HepG2 (cell line): Measurements from ENCODE around the gene POU6F2. TPM values are rescaled to one million over a fixed set of nuclear protein-coding genes. Genes with fewer than 3 reads are reported as not detected.

Experiments used
- ATAC-seq: fragments of 200-7000 bp; cut with Tn5 transposase; 3 replicates; pipeline ENCODE4 v1.9.1; 2020; ENCODE audit warnings: mild to moderate bottlenecking, moderate library complexity
- BruUV-seq: library from RNA; stranded (reverse); fragments of 400-500 nt; replicated peaks from 2 replicates; lab custom pipeline; 2021; lab: Mats Ljungman, UMichigan
- CTCF ChIA-PET: fragments of 300-600 bp; formaldehyde crosslinking; extraction: SDS; loops from one replicate; lab custom pipeline; 2021; ENCODE audit warnings: low total read pairs, inconsistent platforms, low intra/inter-chr PET ratio; lab: Yijun Ruan, JAX
- POLR2A ChIA-PET: fragments of 350-600 bp; sonication (Branson Sonifier 250); formaldehyde crosslinking; loops from one replicate; lab custom pipeline; 2020; ENCODE audit warnings: antibody characterized with exemption, inconsistent platforms; lab: Yijun Ruan, JAX
- DNase-seq: peaks from one replicate; pipeline ENCODE4 v3.0.0-alpha.2; 2015; ENCODE audit warnings: low spot score
- FAIRE-seq: peaks from 3 replicates; lab custom pipeline; 2011; peaks lifted over from hg19 to GRCh38; lab: Jason Lieb, UNC
- H2AFZ ChIP-seq: one replicate; pipeline ENCODE4 v1.6.1; 2011; ENCODE audit warnings: low read length, inconsistent platforms
- H3K27ac ChIP-seq: fragments of 300-600 bp; 3 replicates; pipeline ENCODE4 v1.8.0; 2011; ENCODE audit warnings: mixed run types, mild to moderate bottlenecking, mixed read lengths, low read length, inconsistent platforms; ENCODE audit not compliant: insufficient read depth; ENCODE audit errors: extremely low read length
- H3K27me3 ChIP-seq, 2 experiments: fragments of 200-600 bp in 1 of 2; 2 replicates in 1 of 2; 3 replicates in 1 of 2; pipeline versions ENCODE4 v1.6.0 to v1.8.0; 2011; ENCODE audit warnings: low read length in 2 of 2, mild to moderate bottlenecking in 2 of 2, moderate library complexity in 2 of 2, inconsistent platforms in 1 of 2; ENCODE audit not compliant: insufficient read depth in 2 of 2, control insufficient read depth in 1 of 2
- H3K36me3 ChIP-seq, 2 experiments: fragments of 200-600 bp in 1 of 2; replicated peaks in 1 of 2; 2 replicates in 1 of 2; 3 replicates in 1 of 2; pipeline versions ENCODE4 v1.5.1 to v1.8.0; 2011; ENCODE audit warnings: low read length in 2 of 2, inconsistent platforms in 1 of 2; ENCODE audit not compliant: insufficient read depth in 2 of 2, control insufficient read depth in 1 of 2
- H3K4me1 ChIP-seq: 2 replicates; pipeline ENCODE4 v1.5.1; 2012; ENCODE audit warnings: low read length, inconsistent platforms; ENCODE audit not compliant: insufficient read depth
- H3K4me2 ChIP-seq: 2 replicates; pipeline ENCODE4 v1.6.0; 2011; ENCODE audit warnings: low read depth, low read length, inconsistent platforms
- H3K4me3 ChIP-seq, 3 experiments: fragments of 200-600 bp in 1 of 3; sonication (generic), shearing (Covaris generic) in 1 of 3; replicated peaks in 1 of 3; 2 replicates each; pipeline ENCODE4 v1.5.1; 2011 to 2016; ENCODE audit warnings: low read length in 3 of 3, inconsistent platforms in 2 of 3, low read depth in 2 of 3, mild to moderate bottlenecking in 2 of 3, control low read depth in 1 of 3, mixed read lengths in 1 of 3; ENCODE audit not compliant: insufficient read depth in 1 of 3
- H3K79me2 ChIP-seq: one replicate; pipeline ENCODE4 v1.6.1; 2011; ENCODE audit warnings: low read length, inconsistent platforms; ENCODE audit not compliant: insufficient read depth
- H3K9ac ChIP-seq: 2 replicates; pipeline ENCODE4 v1.6.0; 2011; ENCODE audit warnings: mild to moderate bottlenecking, low read depth, low read length, inconsistent platforms; ENCODE audit not compliant: insufficient read depth
- H3K9me3 ChIP-seq: 2 replicates; pipeline ENCODE4 v1.5.1; 2012; ENCODE audit warnings: mild to moderate bottlenecking, low read length
- H4K20me1 ChIP-seq: 2 replicates; pipeline ENCODE4 v1.6.0; 2011; ENCODE audit warnings: inconsistent platforms, mild to moderate bottlenecking, low read length, moderate library complexity; ENCODE audit not compliant: insufficient read depth
- BRD4 ChIP-seq: sonication (generic); formaldehyde crosslinking; IDR thresholded peaks from 2 replicates; pipeline ENCODE4 v1.4.0; 2020; ENCODE audit warnings: missing genetic modification reagents
- EZH2 ChIP-seq: conservative IDR thresholded peaks from 2 replicates; pipeline ENCODE4 v1.6.1; 2012; ENCODE audit warnings: mild to moderate bottlenecking, low read depth, low read length, moderate library complexity
- MAZ ChIP-seq, 2 experiments: sonication (generic) in 1 of 2; formaldehyde crosslinking in 1 of 2; IDR thresholded peaks; 2 replicates each; pipeline versions ENCODE4 v1.5.0 to v1.6.1; 2012 to 2020; ENCODE audit warnings: low read depth in 2 of 2, mild to moderate bottlenecking in 2 of 2, borderline replicate concordance in 1 of 2, improper control_type of control experiment in 1 of 2, low read length in 1 of 2, missing genetic modification reagents in 1 of 2, moderate library complexity in 1 of 2
- NR1H2 ChIP-seq: sonication (generic); formaldehyde crosslinking; IDR thresholded peaks from 2 replicates; pipeline ENCODE4 v1.8.1; 2022; ENCODE audit warnings: low read depth, missing genetic modification reagents, borderline replicate concordance
- ONECUT2 ChIP-seq: sonication (generic); formaldehyde crosslinking; IDR thresholded peaks from 2 replicates; pipeline ENCODE4 v1.4.0; 2020; ENCODE audit warnings: missing genetic modification reagents
- SETDB1 ChIP-seq: sonication (generic); formaldehyde crosslinking; IDR thresholded peaks from 2 replicates; pipeline ENCODE4 v1.5.1; 2020; ENCODE audit warnings: missing genetic modification reagents, mild to moderate bottlenecking, borderline replicate concordance
- SPEN ChIP-seq: sonication (generic); formaldehyde crosslinking; IDR thresholded peaks from 2 replicates; pipeline ENCODE4 v1.5.1; 2020; ENCODE audit warnings: low read depth, mild to moderate bottlenecking, missing genetic modification reagents
- ZBTB20 ChIP-seq: sonication (generic); formaldehyde crosslinking; IDR thresholded peaks from 2 replicates; pipeline ENCODE4 v1.8.1; 2023; ENCODE audit warnings: missing genetic modification reagents, low read depth, mild to moderate bottlenecking, borderline replicate concordance
- ZBTB42 ChIP-seq: sonication (generic); formaldehyde crosslinking; IDR thresholded peaks from 2 replicates; pipeline ENCODE4 v1.5.0; 2020; ENCODE audit warnings: mild to moderate bottlenecking, missing genetic modification reagents
- ZNF331 ChIP-seq: sonication (generic); formaldehyde crosslinking; IDR thresholded peaks from 2 replicates; pipeline ENCODE4 v1.4.0; 2020; ENCODE audit warnings: missing genetic modification reagents
- ZNF619 ChIP-seq: sonication (generic); formaldehyde crosslinking; IDR thresholded peaks from 2 replicates; pipeline ENCODE4 v1.4.0; 2020; ENCODE audit warnings: mild to moderate bottlenecking, missing genetic modification reagents
- WGBS: methylation state at CpG from one replicate; pipeline ENCODE4 v1.1.6; 2017; ENCODE audit warnings: low lambda C conversion rate; 5-methylcytosine and 5-hydroxymethylcytosine counted together
- in situ Hi-C: cut with HindIII; loops from 2 replicates; pipeline ENCODE4 v1.10.0; 2017; ENCODE audit warnings: low pct_unique_long_range_greater_than_20kb; ENCODE audit not compliant: extremely low pct_ligation_motif_present
- intact Hi-C: fragments of 100-400 bp; cut with micrococcal nuclease; formaldehyde crosslinking; loops from one replicate; pipeline ENCODE4 v1.10.0; 2022; ENCODE audit not compliant: unreplicated experiment
- polyA plus RNA-seq, 8 experiments: library from polyadenylated mRNA; depleted of rRNA in 3 of 8; stranded (reverse) in 7 of 8; unstranded in 1 of 8; fragments of >200 nt; fragmentation: Illumina TruSeq in 4 of 8; extraction: Trizol in 4 of 8; gene quantifications; 2 replicates each; pipeline versions ENCODE4 v1.2.1 to v1.2.3, GENCODE V29; 2011 to 2016; ENCODE audit warnings: low read depth in 4 of 8, missing spikeins in 1 of 8, mixed read lengths in 1 of 8; ENCODE audit not compliant: insufficient read depth in 1 of 8
- total RNA-seq, 5 experiments: library from RNA; depleted of rRNA; stranded (reverse); fragments of >200 nt; fragmentation: Illumina TruSeq; extraction: Trizol; gene quantifications; 2 replicates each; pipeline ENCODE4 v1.2.3, GENCODE V29; 2016; ENCODE audit warnings: low read depth in 1 of 5
- TF ChIP-seq, protein P1 (sequence below): sonication (generic); formaldehyde crosslinking; conservative IDR thresholded peaks from 2 replicates; pipeline ENCODE4 v1.8.0; 2022; ENCODE audit warnings: missing genetic modification reagents
- TF ChIP-seq, protein P2 (sequence below): sonication (generic); formaldehyde crosslinking; IDR thresholded peaks from 2 replicates; pipeline ENCODE4 v1.8.1; 2022; ENCODE audit warnings: low read depth, mild to moderate bottlenecking, missing genetic modification reagents
- TF ChIP-seq, protein P3 (sequence below): sonication (generic); formaldehyde crosslinking; IDR thresholded peaks from 2 replicates; pipeline ENCODE4 v1.5.0; 2020; ENCODE audit warnings: mild to moderate bottlenecking, missing genetic modification reagents
- TF ChIP-seq, protein P4 (sequence below): IDR thresholded peaks from 2 replicates; pipeline ENCODE4 v1.6.1; 2016

POU6F2 gene
- total and polyA plus RNA-seq, 2 of the 13 experiments (the other 11 are each of a cell fraction or from before 2014, with no cell fraction given), result not detected

DNA sequence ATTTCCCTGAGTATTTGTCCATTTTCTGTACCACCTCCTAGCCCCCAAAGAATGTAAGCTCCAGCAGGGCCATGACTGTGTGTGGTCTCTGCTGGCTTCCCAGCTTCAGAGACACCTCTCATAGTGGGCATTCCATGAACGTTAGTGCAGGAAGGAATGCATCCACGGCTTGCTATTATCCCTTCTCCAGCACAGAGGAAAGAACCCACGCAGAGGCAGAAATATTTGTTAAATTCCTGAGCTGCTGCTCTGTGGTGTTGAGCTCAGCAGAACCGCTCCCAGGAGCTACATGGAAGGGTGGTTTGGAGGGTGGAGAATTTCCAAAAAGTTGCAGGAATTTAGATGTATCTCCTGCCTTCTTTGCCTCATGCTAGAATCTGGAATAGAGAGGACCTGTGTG, 275.2 kb downstream of the POU6F2 start (continued):
- TF ChIP-seq, protein P1, sequence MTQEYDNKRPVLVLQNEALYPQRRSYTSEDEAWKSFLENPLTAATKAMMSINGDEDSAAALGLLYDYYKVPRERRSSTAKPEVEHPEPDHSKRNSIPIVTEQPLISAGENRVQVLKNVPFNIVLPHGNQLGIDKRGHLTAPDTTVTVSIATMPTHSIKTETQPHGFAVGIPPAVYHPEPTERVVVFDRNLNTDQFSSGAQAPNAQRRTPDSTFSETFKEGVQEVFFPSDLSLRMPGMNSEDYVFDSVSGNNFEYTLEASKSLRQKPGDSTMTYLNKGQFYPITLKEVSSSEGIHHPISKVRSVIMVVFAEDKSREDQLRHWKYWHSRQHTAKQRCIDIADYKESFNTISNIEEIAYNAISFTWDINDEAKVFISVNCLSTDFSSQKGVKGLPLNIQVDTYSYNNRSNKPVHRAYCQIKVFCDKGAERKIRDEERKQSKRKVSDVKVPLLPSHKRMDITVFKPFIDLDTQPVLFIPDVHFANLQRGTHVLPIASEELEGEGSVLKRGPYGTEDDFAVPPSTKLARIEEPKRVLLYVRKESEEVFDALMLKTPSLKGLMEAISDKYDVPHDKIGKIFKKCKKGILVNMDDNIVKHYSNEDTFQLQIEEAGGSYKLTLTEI (CRISPR knock-in tag), result no peak
- TF ChIP-seq, protein P2, sequence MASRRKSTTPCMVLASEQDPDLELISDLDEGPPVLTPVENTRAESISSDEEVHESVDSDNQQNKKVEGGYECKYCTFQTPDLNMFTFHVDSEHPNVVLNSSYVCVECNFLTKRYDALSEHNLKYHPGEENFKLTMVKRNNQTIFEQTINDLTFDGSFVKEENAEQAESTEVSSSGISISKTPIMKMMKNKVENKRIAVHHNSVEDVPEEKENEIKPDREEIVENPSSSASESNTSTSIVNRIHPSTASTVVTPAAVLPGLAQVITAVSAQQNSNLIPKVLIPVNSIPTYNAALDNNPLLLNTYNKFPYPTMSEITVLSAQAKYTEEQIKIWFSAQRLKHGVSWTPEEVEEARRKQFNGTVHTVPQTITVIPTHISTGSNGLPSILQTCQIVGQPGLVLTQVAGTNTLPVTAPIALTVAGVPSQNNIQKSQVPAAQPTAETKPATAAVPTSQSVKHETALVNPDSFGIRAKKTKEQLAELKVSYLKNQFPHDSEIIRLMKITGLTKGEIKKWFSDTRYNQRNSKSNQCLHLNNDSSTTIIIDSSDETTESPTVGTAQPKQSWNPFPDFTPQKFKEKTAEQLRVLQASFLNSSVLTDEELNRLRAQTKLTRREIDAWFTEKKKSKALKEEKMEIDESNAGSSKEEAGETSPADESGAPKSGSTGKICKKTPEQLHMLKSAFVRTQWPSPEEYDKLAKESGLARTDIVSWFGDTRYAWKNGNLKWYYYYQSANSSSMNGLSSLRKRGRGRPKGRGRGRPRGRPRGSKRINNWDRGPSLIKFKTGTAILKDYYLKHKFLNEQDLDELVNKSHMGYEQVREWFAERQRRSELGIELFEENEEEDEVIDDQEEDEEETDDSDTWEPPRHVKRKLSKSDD (CRISPR knock-in tag), result no peak

DNA sequence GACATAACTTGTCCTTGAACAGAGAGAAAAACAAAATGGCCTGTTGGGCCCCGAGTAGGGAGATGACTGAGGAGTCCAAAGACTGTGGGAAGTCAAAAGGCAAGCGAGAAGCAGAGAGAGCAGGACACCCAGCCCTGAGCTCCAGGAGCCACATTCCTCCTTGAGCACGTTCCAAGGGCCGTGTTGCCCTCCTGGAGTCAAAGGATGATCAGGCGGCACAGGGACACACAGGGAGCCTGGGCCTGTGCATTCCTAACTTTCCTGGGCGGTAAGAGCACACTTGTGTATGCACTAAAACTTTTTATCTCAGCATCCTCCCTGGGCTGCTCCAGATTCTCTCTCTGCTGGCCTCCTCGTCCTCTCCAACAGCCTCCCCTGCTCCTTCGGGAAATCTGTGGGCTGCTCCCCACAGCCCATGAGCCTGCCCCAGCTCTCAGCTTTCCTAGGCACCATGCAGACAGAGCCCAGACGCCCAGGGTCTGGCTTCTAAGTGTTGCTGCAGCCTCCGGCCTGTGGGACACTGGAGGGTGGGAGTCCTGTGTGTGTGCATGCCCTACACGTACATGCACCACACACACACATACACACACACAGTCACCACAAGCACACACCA, 281.8 kb downstream of the POU6F2 start:
- Histone ChIP-seq H3K27ac (no peak overlapping the region), H3K27me3 (no peaks in the 10 kb centered on the region), H3K9me3 (no peaks in the 10 kb centered on the region), H3K4me2 (no peak overlapping the region), H2AFZ (no peak overlapping the region), H4K20me1 (no peaks in the 10 kb centered on the region), H3K9ac (no peak overlapping the region), H3K4me1 (no peaks in the 10 kb centered on the region), H3K36me3 (no peaks in the 10 kb centered on the region), H3K4me3 (no peak overlapping the region), H3K79me2 (no peaks in the 10 kb centered on the region)
- no peak for ATAC-seq
- no TSS peak for BruUV-seq
- no peak for DNase-seq
- in situ Hi-C loops (no loop called here), intact Hi-C loops (no loop called here)
- no peak for FAIRE-seq
- 20% methylated on average over 11 of the region's 11 CpGs for WGBS
- ChIA-PET CTCF (no interaction called here), POLR2A (no interaction called here)
- TF ChIP-seq ZBTB42, result no peak
- TF ChIP-seq NR1H2 (CRISPR knock-in tag), result no peak
- TF ChIP-seq, protein P3, sequence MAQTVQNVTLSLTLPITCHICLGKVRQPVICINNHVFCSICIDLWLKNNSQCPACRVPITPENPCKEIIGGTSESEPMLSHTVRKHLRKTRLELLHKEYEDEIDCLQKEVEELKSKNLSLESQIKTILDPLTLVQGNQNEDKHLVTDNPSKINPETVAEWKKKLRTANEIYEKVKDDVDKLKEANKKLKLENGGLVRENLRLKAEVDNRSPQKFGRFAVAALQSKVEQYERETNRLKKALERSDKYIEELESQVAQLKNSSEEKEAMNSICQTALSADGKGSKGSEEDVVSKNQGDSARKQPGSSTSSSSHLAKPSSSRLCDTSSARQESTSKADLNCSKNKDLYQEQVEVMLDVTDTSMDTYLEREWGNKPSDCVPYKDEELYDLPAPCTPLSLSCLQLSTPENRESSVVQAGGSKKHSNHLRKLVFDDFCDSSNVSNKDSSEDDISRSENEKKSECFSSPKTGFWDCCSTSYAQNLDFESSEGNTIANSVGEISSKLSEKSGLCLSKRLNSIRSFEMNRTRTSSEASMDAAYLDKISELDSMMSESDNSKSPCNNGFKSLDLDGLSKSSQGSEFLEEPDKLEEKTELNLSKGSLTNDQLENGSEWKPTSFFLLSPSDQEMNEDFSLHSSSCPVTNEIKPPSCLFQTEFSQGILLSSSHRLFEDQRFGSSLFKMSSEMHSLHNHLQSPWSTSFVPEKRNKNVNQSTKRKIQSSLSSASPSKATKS (CRISPR knock-in tag), result no peak
- no peak for TF ChIP-seq EZH2
- no peak for TF ChIP-seq MAZ (IDR thresholded peaks at IDR 0.05; ENCODE audit: borderline replicate concordance, low read depth, low read length)
- TF ChIP-seq MAZ (CRISPR knock-in tag; IDR thresholded peaks at IDR 0.05; ENCODE audit: low read depth), result no peak
- no peak for TF ChIP-seq ONECUT2 (CRISPR knock-in tag)
- no peak for TF ChIP-seq BRD4
- no peak for TF ChIP-seq SPEN (CRISPR knock-in tag)
- TF ChIP-seq SETDB1, result no peak
- no peak for TF ChIP-seq ZNF619 (CRISPR knock-in tag)
- TF ChIP-seq ZBTB20, result no peak
- TF ChIP-seq, protein P4, sequence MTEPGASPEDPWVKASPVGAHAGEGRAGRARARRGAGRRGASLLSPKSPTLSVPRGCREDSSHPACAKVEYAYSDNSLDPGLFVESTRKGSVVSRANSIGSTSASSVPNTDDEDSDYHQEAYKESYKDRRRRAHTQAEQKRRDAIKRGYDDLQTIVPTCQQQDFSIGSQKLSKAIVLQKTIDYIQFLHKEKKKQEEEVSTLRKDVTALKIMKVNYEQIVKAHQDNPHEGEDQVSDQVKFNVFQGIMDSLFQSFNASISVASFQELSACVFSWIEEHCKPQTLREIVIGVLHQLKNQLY, result no peak
- TF ChIP-seq ZNF331, result no peak
